OCI-LY3 (cell line): ENCODE results near the gene VN1R5.

Experiments
- CTCF ChIP-seq: fragments of 200-600, 300-600 bp; sonication (generic); IDR thresholded peaks from 2 replicates; pipeline ENCODE4 v1.5.1; 2014; ENCODE audit warnings: antibody characterized with exemption, low read length, low read depth
- EZH2phosphoT487 ChIP-seq: fragments of 200-600 bp; shearing (Covaris generic); IDR thresholded peaks from 2 replicates; pipeline ENCODE4 v1.6.1; 2018; ENCODE audit warnings: antibody characterized with exemption, mixed run types, low read depth

- TF ChIP-seq CTCF, result no peak
- no peak for TF ChIP-seq EZH2phosphoT487
Observed at GRCh38 chr1:247212012-247212411, 43.9 kb upstream of the VN1R5 start.
